Measurements from ENCODE around the gene EXOG.

GRCh38 chr3:38553071-38553470, 56.9 kb downstream of the EXOG start:
- no peak for TF ChIP-seq EZH2 (optimal IDR thresholded peaks at IDR 0.05; ENCODE audit: low read depth, low read length)
- no peak for TF ChIP-seq EZH2phosphoT487 (IDR thresholded peaks at IDR 0.05; ENCODE audit: low read length)
- no peak for TF ChIP-seq CTCF (IDR thresholded peaks at IDR 0.05; ENCODE audit: low read length)

All from MM.1S (cell line).